Stimulated activated CD8-positive, alpha-beta memory T cell treated with anti-CD3 and anti-CD28 coated beads, Interleukin-4, amount 100 ng/mL, for 24 hours (primary cell): ENCODE results near the gene HOXA3.

ENCODE experiments used
- DNase-seq: peaks from one replicate; pipeline ENCODE4 v3.0.0-alpha.2; 2020; ENCODE audit warnings: low read depth

HOXA3 gene

DNA sequence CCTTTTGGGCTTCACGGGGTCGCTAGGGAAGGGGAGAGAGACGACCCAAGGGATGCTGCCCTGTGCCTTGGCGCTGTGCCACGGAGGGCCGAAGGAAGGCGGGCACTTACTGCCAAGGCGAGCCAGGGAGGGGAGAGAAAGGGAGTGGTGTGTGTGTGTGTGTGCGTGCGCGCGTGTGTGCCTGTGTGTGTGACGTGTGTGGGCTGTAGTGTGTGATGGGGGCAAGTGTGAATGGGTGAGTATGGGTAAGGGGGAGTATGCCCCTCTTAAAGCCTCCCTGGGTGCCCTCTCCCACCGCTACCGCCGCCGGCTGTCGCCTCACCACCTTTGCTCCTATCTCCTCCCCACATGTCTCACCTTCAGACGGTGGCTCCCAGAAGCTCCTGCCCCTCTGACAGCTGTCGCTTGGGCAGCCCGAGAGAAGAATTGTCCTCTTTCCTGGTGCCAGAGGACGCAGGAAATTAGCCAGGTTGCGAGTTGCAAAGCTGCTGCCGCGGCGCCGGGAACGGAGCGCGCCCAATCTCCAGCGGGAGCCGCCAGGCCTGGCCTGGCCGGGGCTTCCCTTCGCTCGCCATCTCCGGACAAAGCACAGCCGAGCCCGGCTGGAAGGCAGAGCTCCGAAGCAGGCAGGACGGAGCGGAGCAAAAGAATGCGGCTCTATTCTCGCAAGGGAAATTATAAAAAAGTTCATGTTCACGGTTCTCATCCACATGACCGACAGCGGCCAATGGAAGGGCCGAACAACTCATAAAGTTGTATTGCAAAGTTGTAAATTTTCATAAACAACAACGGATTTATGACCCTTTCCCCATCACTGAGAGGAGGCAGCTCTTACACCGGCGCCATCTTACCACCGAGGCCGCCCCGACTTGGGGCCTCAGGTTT, at the start of gene HOXA3:
Gene HOXA3, minus strand, starts transcription at position 653 of the 885 bp plus-strand sequence. CDS start 41,943 bp downstream, outside the sequence.
- DNase-seq, result no peak

GRCh38 chr7:27201580-27202017, 49.2 kb upstream of the HOXA3 start:
- DNase-seq, result no peak

DNA sequence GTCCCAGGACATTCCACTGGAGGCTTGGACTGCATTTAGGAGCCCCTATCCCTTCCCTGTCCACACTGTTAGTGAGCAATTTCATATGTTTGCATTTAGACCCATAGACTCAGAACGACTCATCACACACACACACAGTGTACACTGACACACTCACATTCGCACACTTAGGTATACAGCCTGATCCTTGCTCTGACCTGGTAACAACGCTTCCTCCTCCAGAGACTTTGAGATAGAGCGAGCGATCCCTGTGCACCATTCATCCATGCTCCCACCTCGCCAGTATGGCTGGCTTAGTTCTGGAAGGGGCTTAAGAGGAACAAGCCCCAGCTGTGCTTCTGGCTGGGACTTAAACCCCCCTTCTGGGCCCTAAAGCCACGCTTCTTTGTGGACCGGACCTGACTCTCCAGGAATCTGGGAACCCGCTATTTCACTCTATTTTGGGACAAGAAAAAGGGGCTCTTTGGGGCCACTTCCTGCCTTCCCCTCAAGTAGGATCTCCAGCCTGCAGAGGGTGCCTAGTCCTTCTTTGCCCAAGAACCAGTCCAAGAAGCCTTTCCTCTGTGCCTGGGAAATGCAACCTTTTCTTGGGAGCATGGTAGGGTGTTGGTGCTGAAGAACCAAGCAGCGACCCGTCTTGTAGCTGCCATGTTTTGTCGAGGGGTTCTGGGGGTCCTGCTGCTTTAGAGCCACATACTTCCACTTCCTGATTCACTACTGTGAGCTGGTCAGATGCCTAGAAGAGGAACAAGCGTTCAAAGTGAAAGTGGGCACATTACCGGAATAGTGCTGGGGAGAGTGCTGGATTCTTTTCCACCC, 48.6 kb upstream of the HOXA3 start:
- no peak for DNase-seq

DNA sequence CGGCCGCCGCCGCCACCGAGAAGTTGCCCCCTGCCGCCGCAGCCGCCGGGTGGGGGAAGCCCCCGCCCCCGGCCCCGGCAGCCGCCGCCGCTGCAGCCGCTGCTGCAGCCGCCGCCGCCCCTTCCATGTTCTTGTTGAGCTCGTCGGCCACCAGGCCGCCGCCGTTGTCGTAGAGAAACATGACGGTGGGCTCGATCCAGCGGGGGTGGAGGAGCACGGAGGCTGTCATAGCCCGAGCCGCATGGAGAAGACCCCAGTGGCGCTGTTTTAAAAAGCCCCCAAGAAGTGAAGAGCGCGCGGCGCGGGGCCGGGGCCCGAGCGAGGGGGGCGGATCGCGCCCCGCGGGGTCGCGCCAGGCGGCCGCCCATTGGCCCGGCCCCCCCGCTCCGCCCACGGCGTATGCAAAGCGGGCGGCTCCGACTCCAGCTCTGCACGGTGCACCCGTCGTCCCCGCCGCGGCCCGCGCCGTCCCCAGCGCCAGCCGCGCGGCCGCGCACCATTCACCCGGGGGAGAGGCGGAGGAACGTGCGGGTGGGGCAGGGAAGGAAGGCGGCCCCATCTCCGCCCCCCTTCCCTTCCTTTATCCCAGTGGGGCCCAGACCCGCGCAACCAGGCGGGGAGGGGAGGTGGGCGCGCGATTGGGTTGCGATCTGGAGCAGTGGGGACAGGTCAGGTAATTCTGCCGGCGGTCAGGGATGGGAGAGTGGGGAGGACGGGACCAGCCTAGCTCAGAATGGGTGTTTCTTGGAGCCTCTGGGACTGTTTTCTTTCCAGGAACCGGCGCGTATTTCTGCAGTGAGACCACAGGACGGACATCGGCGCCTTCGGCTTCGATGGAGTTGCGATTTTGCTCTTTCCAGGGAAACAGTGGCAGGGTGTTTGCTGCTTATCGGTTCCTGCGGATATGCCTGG, 47.7 kb upstream of the HOXA3 start, which contains the start of gene HOXA13:
Gene HOXA13, minus strand, starts transcription at position 243 of the 912 bp plus-strand sequence. Its CDS starts 14 bp downstream, at position 229.
- peak; percentile 24 for DNase-seq

DNA sequence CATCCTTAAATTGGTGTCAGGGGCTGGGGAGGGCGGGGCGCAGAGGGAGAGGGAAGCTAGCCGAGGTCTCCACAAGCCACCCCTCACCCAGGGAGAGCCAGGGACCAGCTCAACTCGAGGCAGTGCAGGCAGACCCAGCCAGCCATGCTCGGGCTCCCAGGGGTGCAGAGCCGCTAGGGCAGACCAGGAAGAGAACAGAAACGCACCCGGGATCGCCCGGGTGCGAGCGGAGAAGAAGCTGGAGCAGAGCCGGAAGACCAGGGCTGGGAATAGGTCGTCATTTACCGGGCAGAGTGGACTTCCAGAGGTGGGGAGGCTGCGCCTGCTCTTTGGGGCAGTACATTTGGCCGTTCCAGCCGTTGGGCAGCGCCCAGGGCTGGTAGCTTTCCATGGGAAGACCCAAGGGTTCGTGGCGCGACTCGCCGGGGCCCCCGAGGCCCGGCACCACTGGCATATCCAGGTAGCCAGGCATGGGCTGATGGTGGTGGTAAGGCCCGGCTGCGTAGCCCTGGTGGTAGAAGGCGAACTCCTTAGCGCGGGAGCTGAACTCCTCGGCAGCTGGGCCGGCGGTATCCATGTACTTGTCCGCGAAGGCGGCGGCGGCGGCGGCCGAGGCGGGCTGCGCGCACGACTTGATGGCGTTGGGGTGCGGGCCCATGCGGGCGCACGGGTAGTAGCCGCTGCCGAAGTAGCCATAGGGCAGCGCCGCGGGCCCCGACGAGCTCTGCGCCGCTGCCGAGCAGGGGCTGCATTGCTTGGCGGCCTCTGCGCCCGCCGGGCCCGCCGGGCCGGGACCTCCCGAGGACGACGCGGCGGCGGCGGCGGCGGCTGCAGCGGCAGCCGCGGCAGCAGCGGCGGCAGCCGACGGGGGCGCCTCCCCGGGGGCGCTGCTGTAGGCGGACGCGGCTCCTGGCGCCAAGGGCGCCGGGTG, 46.8 kb upstream of the HOXA3 start:
- no peak for DNase-seq

DNA sequence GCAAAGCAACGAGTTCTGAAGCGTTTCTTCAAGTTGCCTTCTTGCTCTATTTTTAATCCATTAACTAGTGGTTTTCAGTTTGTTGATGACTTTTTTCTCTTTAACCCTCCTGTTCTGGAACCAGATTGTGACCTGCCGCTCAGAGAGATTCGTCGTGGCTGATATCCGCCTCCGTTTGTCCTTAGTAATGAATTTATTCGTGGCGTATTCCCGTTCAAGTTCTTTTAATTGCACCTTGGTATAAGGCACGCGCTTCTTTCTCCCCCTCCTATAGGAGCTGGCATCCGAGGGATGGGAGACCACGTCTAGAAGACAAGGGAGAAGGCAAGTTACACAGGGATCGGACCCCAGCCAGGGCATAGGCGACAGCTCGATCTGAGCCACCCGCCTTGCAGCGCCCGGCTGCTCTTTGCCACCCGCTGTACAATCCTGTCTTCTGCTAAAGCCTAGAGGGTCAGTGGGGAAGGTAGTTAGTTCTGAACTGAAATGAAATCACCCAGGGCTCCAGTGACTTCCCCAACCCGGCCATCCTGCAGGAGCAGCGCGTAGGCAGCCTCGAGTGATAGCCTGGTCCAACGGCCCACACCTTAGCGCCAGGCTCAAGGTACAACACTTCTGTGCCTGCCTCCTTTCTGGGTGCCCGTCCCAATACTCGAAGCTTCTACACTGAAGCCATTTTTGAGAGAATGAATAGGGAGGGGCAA, 45.9 kb upstream of the HOXA3 start:
- DNase-seq, result no peak

DNA sequence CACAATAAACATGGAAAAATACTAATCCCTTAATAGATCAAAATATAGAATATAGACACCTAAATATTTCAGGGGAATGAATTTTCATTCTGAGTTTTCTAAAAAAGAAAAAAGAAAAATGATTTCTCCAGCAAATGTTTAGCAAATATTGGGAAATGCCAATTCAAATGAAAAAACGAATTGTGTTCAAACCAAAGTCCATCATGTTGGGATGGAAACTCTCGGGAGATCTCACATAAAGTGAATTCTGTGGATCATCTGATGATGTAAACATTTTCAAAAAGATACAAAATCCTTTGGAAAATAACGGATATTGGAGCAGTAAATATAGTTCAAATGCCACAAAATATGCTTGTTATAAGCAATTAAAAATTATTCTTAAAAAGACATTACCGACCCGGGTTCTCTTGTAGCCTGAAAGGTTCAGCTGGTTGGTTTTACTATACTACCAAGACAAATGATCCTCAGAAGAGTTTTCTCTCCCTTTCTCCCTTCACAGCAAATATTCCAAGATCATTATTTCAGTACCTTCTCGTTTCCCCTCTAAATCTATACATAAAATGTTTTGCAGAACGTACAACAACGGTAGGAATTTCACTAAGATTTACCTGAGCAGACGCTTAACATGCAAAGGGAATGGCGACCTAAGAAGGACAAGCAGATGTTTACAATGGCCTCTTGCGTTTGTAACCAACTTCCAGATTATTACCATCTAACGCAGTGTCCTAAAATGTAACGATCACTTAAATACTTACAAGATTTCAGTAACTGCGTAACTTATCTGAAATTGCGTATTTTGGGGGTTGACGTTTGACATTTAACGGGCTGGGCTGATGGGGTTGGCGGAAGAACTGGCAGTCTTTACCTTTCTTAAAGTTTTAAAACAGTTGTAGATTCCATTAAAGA, 45.0 kb upstream of the HOXA3 start:
- no peak for DNase-seq

- peak; percentile 74 for DNase-seq
These were observed 43.9 kb upstream of the HOXA3 start for GRCh38 chr7:27196287-27196767.

- no peak for DNase-seq
These were observed 42.5 kb upstream of the HOXA3 start for GRCh38 chr7:27194686-27195379.

- DNase-seq, result no peak
These were observed 41.6 kb upstream of the HOXA3 start for GRCh38 chr7:27194002-27194352.

DNA sequence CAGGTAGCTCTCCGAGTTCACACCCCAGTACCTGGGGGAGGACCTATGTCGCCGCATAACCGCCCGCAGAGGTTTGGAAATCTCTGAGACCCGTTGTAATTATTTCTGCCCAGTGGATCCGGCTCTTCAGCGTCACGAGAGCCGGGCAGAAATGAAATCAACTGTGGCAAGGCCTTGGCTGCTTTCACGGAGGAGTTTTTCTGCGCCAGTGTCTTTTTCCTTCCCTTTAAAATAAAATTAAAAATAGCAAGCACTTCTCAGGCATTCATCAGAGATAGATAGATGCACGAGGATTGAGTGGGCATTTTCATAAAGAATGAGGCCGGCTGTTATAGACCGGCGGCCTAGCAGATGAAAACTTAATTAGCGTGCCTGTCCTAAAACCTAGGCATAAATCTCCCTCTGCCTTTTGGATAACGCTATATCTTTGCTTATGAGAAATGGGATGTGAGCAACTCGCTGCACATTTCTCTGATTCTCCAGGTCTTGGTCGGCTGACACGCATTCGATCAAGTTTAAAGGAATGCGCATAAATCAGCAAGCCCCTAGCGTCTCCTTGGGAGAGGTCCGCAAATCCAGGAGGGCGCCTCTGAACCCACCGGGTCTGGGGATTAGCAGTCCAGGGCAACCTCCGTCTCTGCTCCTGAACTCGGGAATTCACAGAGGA, 41.1 kb upstream of the HOXA3 start:
- no peak for DNase-seq

DNA sequence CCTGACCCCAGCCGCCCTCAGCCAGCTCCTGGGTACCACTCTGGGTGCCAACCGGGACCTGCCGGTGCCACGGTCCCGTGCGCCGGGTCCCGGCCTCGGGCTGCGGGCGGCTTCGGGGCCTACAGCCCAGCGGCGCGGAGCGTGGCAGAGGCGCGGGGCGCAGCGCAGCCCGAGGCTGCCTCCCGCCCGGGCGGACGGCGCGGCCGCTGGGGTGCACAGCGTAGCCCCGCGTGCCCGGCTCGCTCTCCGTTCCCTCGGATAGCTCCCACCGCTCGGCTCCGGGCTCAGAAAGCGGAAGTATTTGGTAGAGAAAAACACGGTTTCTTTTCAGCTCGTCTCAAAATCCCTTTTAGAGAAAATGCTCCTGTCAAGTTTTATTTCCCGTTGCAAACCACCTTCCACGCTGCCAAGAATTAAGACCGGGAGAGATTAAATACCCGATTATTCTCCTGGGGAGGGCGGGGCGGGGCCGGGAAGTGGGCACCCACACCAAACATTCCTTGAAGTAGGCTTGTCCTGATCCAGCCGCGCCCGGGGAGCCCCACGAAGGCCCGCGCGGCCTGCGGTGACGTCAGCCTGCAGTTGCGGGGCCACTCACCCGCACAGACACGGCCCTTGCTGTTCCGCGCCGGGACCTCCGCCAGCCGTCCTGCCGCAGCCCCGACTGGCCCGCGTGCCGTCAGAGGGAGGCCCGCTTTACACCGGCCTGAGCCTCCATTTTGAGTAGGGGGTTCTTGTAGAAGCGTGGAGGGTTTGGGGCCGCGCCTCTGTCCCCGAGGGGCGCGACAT, 40.4 kb upstream of the HOXA3 start:
- no peak for DNase-seq

GRCh38 chr7:27191833-27192545, 39.6 kb upstream of the HOXA3 start:
- no peak for DNase-seq

DNA sequence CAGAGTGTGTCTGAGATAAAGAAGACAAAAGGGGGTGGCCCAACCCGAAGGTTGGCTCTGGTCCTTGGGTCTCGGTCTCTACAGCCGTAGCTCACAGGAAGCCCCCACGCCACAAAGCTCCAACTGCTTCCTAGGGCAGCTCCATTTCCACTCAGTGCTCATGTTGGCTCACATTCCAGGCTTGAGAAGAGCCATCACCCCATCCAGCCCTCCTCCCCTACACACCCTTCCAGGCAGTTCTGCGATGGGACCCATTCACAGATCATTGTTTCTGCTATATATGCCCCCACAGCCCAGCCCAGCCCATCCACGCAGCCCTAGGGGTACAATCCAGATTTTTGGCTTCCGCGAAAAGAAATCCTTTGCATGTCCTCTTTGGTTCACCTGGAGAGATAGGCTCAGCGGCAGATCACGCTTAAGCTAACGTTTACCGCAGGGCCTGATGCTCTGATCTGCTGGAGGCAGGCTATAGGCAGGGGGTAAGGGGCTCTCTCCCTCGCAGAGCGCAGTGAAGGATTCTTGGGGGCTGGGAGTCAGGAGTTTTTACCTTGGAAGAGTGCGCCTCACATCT, 38.9 kb upstream of the HOXA3 start:
- DNase-seq, result no peak

DNA sequence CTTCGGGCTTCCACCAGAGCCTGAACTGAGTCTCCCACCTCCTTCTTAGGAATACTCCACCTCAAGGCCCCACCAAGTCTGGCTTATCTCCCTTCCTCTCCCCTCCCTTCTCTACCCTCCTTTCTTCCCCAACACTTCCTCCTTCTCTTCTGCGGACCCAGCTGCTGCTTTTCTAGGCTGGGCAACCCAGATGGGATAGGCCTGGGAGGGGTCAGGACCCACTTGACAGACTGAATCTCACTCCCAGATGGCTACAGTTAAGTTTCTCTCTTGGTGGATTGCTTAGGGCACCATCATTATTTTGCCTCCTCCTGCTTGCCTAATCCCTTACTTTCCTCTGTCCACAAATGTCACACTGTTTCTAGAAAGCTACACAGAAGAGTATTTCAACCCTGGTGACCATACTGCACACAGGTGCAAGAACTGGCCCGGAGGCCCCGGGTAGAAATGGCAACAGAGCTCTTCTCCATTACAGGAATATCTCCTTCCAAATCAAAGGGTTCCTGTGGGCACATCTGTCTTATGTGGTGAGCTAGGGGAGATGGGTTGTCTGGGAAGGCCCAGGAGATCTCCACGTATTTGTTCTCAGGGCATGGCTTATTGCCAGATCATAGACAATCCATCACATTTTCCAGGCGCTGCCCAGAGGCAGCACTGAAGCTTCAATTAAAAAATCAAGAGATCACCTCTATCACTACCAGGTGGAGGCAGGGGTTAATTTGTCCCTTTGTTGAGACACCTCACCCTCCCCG, 37.8 kb upstream of the HOXA3 start:
- DNase-seq, result no peak
